ENCODE results near the gene SLIT3. TPM values are rescaled to one million over a fixed set of nuclear protein-coding genes. Genes with fewer than 3 reads are reported as not detected.

The SLIT3 gene
- total RNA-seq, 2 experiments from 2014 or later: 0.15 TPM; not detected in 1

GRCh38 chr5:169248996-169249395 lies 51.9 kb downstream of the SLIT3 start:
- H3K27ac Mint-ChIP-seq: no peak overlapping the region
- H3K4me3 Mint-ChIP-seq: no peak overlapping the region
- H3K27me3 Mint-ChIP-seq: peaks cover 2% of the 10 kb centered on the region
- ChIA-PET POLR2A (no interaction called here), CTCF (no interaction called here)
- H3K4me1 Mint-ChIP-seq: no peaks in the 10 kb centered on the region
- H3K36me3 Mint-ChIP-seq (ENCODE audit: low read depth): no peaks in the 10 kb centered on the region
- no peaks in the 10 kb centered on the region for H3K9me3 Mint-ChIP-seq
- DNase-seq: no peak

GRCh38 chr5:169248550-169248949 lies 52.4 kb downstream of the SLIT3 start:
- ChIA-PET POLR2A (no interaction called here), CTCF (no interaction called here)
- no peak overlapping the region for H3K27ac Mint-ChIP-seq
- H3K36me3 Mint-ChIP-seq (ENCODE audit: low read depth): no peaks in the 10 kb centered on the region
- no peaks in the 10 kb centered on the region for H3K9me3 Mint-ChIP-seq
- H3K4me1 Mint-ChIP-seq: no peaks in the 10 kb centered on the region
- no peak overlapping the region for H3K4me3 Mint-ChIP-seq
- peaks cover 2% of the 10 kb centered on the region for H3K27me3 Mint-ChIP-seq
- no peak for DNase-seq

DNA sequence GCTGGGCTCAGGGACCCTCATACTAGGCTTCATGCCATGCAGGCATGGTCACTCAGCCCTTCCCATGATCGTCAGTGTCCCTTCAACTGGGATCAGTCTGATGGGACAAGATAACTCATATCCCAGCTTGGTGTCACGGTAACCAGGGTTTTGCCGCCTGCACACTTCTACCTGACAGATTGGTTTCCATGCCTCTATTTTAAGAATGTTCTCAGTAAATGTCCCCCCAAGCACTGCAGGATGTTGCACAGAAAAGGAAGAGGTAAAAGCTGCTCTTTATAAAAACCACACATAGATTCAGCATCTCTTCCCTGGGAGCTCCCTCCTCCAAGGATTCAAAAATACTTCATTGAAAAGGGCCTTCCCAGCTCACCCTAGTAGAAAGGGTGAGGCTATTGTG lies 56.1 kb downstream of the SLIT3 start:
- no peak overlapping the region for H3K4me3 Mint-ChIP-seq
- ChIA-PET POLR2A (no interaction called here), CTCF (no interaction called here)
- no peaks in the 10 kb centered on the region for H3K36me3 Mint-ChIP-seq (ENCODE audit: low read depth)
- peaks cover 2% of the 10 kb centered on the region for H3K27me3 Mint-ChIP-seq
- no peak overlapping the region for H3K27ac Mint-ChIP-seq
- DNase-seq: no peak
- no peaks in the 10 kb centered on the region for H3K4me1 Mint-ChIP-seq
- H3K9me3 Mint-ChIP-seq: peaks cover 5% of the 10 kb centered on the region

DNA sequence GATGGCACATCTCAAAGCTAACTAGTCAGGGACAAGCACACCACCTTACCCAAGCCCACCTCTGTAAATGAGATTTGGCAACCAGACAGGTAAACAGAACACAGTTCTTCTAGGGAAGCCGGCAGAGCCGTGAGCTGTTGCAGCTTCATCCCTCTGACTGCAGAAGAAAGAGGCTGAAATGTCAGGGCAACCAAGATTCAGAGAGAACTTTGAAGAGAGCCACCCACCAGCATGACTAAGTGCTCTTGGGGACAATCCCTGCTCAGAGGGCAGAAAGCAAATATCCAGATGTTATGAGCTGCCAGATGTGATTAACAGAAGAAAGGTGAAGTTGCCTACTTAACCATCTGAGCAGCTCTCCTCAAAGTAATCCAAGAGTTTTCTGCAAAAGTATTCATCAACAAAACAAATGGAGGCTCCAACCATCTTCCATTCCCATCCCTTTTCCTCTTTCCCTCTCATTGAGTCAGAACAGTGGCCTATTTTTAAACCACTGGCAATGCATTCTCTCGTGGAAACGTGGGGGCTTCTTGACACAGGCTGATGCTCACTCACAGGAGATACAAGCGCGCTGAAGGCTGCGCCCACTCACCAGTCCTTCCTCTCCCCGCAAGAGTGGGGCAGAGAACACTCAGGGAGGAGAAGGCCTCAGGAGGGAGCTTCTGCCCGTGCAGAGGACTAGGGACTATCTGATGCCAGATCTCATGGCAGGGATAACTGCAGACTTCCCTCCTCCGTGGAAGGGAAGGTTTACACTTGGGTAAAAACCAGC lies 57.1 kb downstream of the SLIT3 start:
- POLR2A ChIA-PET: no interaction called here
- Mint-ChIP-seq H3K27me3 (peaks cover 2% of the 10 kb centered on the region), H3K27ac (no peak overlapping the region), H3K36me3 (ENCODE audit: low read depth) (no peaks in the 10 kb centered on the region), H3K4me1 (no peaks in the 10 kb centered on the region), H3K4me3 (no peak overlapping the region), H3K9me3 (peaks cover 5% of the 10 kb centered on the region)
- CTCF ChIA-PET: interaction anchor here (1.2 kb wide), 1 partner anchor 1740 kb away, joined by 3 read pairs; no protein-coding TSS in a partner anchor
- no peak for DNase-seq

DNA sequence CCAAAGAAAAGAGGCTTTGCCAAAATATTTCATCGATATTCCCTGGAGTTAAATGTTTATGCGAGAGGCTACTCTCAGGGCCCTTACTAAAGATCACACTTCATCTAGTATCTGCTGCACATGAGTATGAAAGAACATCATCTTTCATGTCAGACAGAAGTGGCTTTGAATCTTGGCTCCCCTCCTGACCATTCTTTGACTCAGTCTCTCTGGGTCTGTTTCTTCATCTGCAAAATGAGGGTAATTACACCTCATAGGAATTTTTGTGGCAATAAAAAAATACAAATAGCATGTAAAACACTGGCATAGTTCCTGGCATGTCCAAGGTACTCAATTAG lies 58.1 kb downstream of the SLIT3 start:
- ChIA-PET CTCF (no interaction called here), POLR2A (no interaction called here)
- Mint-ChIP-seq H3K9me3 (peaks cover 5% of the 10 kb centered on the region), H3K4me1 (no peaks in the 10 kb centered on the region), H3K27me3 (peaks cover 2% of the 10 kb centered on the region), H3K4me3 (no peak overlapping the region), H3K27ac (no peak overlapping the region), H3K36me3 (ENCODE audit: low read depth) (no peaks in the 10 kb centered on the region)
- no peak for DNase-seq

- DNase-seq: no peak
- CTCF ChIA-PET: no interaction called here
- H3K27ac Mint-ChIP-seq: no peak overlapping the region
- no peak overlapping the region for H3K4me3 Mint-ChIP-seq
- no peaks in the 10 kb centered on the region for H3K36me3 Mint-ChIP-seq (ENCODE audit: low read depth)
- peaks cover 5% of the 10 kb centered on the region for H3K9me3 Mint-ChIP-seq
- POLR2A ChIA-PET: no interaction called here
- no peaks in the 10 kb centered on the region for H3K4me1 Mint-ChIP-seq
- peaks cover 2% of the 10 kb centered on the region for H3K27me3 Mint-ChIP-seq
These were observed 58.6 kb downstream of the SLIT3 start for GRCh38 chr5:169242175-169242848.

- CTCF ChIA-PET: no interaction called here
- Mint-ChIP-seq H3K9me3 (no peaks in the 10 kb centered on the region), H3K4me3 (no peak overlapping the region), H3K4me1 (no peaks in the 10 kb centered on the region), H3K36me3 (ENCODE audit: low read depth) (no peaks in the 10 kb centered on the region), H3K27me3 (no peaks in the 10 kb centered on the region), H3K27ac (no peak overlapping the region)
- DNase-seq: no peak
- POLR2A ChIA-PET: no interaction called here
These were observed 71.5 kb downstream of the SLIT3 start for GRCh38 chr5:169229342-169229892.

- Mint-ChIP-seq H3K27me3 (no peaks in the 10 kb centered on the region), H3K36me3 (ENCODE audit: low read depth) (no peaks in the 10 kb centered on the region), H3K4me1 (no peaks in the 10 kb centered on the region), H3K4me3 (no peak overlapping the region), H3K27ac (no peak overlapping the region), H3K9me3 (no peaks in the 10 kb centered on the region)
- ChIA-PET POLR2A (no interaction called here), CTCF (no interaction called here)
- DNase-seq: no peak
These were observed 74.0 kb downstream of the SLIT3 start for GRCh38 chr5:169226895-169227294.

DNA sequence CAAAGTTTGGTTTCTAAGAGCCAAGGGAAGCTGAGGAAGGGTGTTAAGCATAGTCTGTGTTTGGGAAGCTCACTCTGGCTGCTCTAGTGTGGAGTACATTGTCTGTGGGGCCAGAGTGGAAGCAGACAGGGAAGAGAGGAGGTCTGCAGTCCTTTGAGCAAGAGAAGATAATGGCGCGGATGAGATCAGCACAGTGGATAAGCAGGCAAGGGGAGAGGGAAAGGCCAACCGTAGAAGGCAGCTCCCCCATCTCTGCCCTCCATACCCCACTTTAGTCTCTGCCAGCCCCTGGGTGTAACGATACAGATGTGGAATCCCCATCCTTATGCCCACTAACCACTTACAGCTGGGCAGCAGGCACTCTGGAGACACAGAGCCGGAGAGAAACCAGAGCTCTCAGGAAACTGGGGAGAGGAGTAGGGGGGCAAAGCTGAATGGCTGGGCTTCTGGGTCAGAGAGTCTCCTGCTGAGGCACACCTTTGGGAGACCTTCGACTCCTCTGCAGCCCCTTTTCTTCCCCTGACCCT lies 75.0 kb downstream of the SLIT3 start:
- no peaks in the 10 kb centered on the region for H3K27me3 Mint-ChIP-seq
- ChIA-PET CTCF (no interaction called here), POLR2A (no interaction called here)
- H3K9me3 Mint-ChIP-seq: no peaks in the 10 kb centered on the region
- H3K4me3 Mint-ChIP-seq: no peak overlapping the region
- no peaks in the 10 kb centered on the region for H3K4me1 Mint-ChIP-seq
- H3K27ac Mint-ChIP-seq: no peak overlapping the region
- DNase-seq: no peak
- no peaks in the 10 kb centered on the region for H3K36me3 Mint-ChIP-seq (ENCODE audit: low read depth)

DNA sequence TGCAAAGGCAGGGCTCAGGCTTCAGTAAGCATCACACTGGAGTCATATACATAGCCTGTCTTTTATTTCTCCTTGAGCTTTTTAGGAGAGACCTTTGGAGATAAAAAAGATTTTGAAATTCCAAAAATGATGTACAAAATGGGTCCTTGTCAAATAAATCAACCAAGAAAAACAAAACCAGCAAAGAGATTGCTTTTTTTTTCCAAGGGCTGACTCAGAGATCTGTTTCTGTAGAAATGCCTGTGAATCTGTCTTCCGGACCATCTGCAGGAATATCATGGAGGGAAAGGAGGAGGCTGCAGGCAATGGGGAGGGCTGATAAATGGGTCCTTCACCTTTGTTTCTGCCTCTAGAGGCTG lies 77.4 kb downstream of the SLIT3 start:
- no peak for DNase-seq
- ChIA-PET POLR2A (no interaction called here), CTCF (interaction anchor here (1.2 kb wide), 1 partner anchor 33 kb away, joined by 3 read pairs; no protein-coding TSS in a partner anchor)
- no peak overlapping the region for H3K27ac Mint-ChIP-seq
- H3K4me3 Mint-ChIP-seq: no peak overlapping the region
- no peaks in the 10 kb centered on the region for H3K9me3 Mint-ChIP-seq
- H3K4me1 Mint-ChIP-seq: no peaks in the 10 kb centered on the region
- H3K36me3 Mint-ChIP-seq (ENCODE audit: low read depth): no peaks in the 10 kb centered on the region
- no peaks in the 10 kb centered on the region for H3K27me3 Mint-ChIP-seq

DNA sequence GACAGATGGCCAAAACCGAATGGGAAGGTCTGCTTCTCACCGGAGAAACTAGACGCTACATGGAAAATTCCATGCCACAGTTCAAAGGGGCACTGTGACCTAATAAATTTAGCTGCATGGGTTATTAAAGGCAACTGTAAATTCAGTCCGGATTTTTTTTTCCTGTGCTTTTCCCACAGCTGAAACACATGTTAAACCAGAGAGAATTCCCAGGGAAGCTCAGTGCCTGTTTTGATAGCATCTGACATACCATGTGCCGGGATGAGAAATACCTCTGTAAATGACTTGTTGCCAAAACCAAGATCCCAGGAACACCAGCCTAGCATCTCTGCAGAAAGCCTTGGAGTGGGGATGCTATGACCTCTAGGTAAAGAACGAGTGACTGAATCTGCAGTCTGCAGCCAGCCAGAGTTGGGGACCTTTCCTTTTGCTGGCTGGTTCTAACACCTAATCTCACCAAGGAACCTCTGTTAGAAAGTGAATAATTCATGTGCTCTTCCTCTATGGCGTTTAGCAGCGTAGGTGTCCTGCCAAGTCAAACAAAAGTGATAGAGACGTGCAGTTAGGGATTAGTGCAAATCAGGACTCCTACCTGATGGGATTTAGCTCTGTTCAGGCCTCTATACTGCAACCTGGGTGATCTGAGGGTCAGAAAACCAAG lies 77.9 kb downstream of the SLIT3 start:
- H3K4me1 Mint-ChIP-seq: no peaks in the 10 kb centered on the region
- POLR2A ChIA-PET: no interaction called here
- no peak overlapping the region for H3K4me3 Mint-ChIP-seq
- CTCF ChIA-PET: no interaction called here
- H3K27ac Mint-ChIP-seq: no peak overlapping the region
- H3K27me3 Mint-ChIP-seq: no peaks in the 10 kb centered on the region
- no peaks in the 10 kb centered on the region for H3K36me3 Mint-ChIP-seq (ENCODE audit: low read depth)
- H3K9me3 Mint-ChIP-seq: no peaks in the 10 kb centered on the region
- DNase-seq: no peak

DNA sequence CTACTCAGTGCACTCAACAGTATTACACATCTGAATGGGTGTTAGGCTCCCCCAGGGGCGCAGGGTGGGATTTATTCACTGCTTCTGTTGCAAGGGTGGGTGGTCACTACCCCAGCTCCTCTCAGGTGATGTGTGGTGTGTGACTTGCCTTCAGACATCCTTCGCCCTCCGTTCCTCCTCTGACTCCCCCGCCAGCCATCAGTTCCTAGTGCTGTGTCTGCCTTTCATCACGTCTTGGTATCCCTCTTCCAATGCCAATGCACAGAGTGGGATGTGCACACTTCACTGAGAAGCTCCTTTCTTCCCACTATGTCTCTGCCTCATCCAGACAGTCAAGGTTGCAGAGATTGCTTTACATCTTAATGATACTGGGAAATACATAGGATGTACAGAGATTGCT lies 79.4 kb downstream of the SLIT3 start:
- Mint-ChIP-seq H3K27me3 (no peaks in the 10 kb centered on the region), H3K4me3 (no peak overlapping the region), H3K9me3 (no peaks in the 10 kb centered on the region), H3K36me3 (ENCODE audit: low read depth) (no peaks in the 10 kb centered on the region), H3K27ac (no peak overlapping the region), H3K4me1 (no peaks in the 10 kb centered on the region)
- no peak for DNase-seq
- CTCF ChIA-PET: no interaction called here
- POLR2A ChIA-PET: no interaction called here

DNA sequence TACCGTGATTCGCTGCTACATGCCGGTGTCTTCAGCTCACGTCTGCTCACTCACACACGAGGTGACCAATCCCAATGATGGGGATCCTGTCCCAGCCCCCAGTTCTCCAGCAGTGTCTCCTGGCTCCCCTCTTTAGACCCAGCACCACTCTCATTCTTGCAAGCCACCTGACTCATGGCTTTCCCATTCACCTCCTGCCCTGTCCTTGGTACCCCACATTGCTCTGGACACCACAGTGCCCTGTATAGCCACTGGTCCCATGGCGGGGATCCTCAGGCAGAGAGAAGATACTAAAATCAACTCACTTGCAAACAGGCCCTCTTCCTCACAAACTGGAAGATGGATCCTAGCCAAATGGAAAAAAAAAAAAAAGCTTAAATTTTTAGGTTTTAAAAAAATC lies 81.0 kb downstream of the SLIT3 start:
- Mint-ChIP-seq H3K27me3 (no peaks in the 10 kb centered on the region), H3K36me3 (ENCODE audit: low read depth) (no peaks in the 10 kb centered on the region), H3K4me3 (no peak overlapping the region), H3K27ac (no peak overlapping the region), H3K9me3 (no peaks in the 10 kb centered on the region), H3K4me1 (no peaks in the 10 kb centered on the region)
- CTCF ChIA-PET: no interaction called here
- POLR2A ChIA-PET: no interaction called here
- no peak for DNase-seq
